K562 (cell line): Measurements from ENCODE around the gene C11orf98. TPM values are rescaled to one million over a fixed set of nuclear protein-coding genes. Genes with fewer than 3 reads are reported as not detected.

ENCODE experiments used
- ATAC-seq: fragments of 200-7000 bp; cut with Tn5 transposase; 3 replicates; pipeline ENCODE4 v1.9.1; 2020; ENCODE audit warnings: moderate library complexity
- BruUV-seq: library from RNA; stranded (reverse); fragments of 400-500 nt; replicated peaks from 2 replicates; lab custom pipeline; 2021; lab: Mats Ljungman, UMichigan
- CTCF ChIA-PET: fragments of 300-600 bp; formaldehyde crosslinking; extraction: SDS; loops from one replicate; lab custom pipeline; 2021; ENCODE audit warnings: low intra/inter-chr PET ratio; lab: Yijun Ruan, JAX
- POLR2A ChIA-PET: fragments of 300-600, 350-650 bp; sonication (Branson Sonifier 250); formaldehyde crosslinking; extraction: SDS; loops from one replicate; lab custom pipeline; 2021; ENCODE audit warnings: antibody characterized with exemption, inconsistent platforms; lab: Yijun Ruan, JAX
- DNase-seq, 4 experiments: peaks; one replicate each; pipeline versions ENCODE4 v3.0.0 to v3.0.0-alpha.2; 2011 to 2018; ENCODE audit warnings: low spot score in 3 of 4, mixed read lengths in 3 of 4; ENCODE audit errors: extremely low read depth in 1 of 4
- FAIRE-seq: peaks from 2 replicates; lab custom pipeline; 2011; peaks lifted over from hg19 to GRCh38; lab: Jason Lieb, UNC
- H2AFZ ChIP-seq: 2 replicates; pipeline ENCODE4 v1.6.0; 2011; ENCODE audit warnings: low read depth, low read length, control low read depth, inconsistent platforms
- H3K27ac ChIP-seq: fragments of 200-600 bp; 3 replicates; pipeline ENCODE4 v1.8.0; 2011; ENCODE audit warnings: low read depth, mild to moderate bottlenecking, control low read depth, inconsistent platforms, low read length, moderate library complexity, mixed read lengths; ENCODE audit errors: extremely low read depth
- H3K27me3 ChIP-seq, 2 experiments: fragments of 300-600 bp in 1 of 2; 2 replicates in 1 of 2; 3 replicates in 1 of 2; pipeline versions ENCODE4 v1.6.0 to v1.8.0; 2011; ENCODE audit warnings: inconsistent platforms in 2 of 2, low read length in 2 of 2, mild to moderate bottlenecking in 1 of 2, mixed read lengths in 1 of 2, moderate library complexity in 1 of 2; ENCODE audit not compliant: control insufficient read depth in 2 of 2, insufficient read depth in 2 of 2
- H3K36me3 ChIP-seq: fragments of 300-600 bp; 3 replicates; pipeline ENCODE4 v1.8.0; 2011; ENCODE audit warnings: mild to moderate bottlenecking, low read length, inconsistent platforms; ENCODE audit not compliant: control insufficient read depth, insufficient read depth
- H3K4me1 ChIP-seq, 2 experiments: fragments of 200-600 bp in 1 of 2; replicated peaks in 1 of 2; 2 replicates in 1 of 2; 3 replicates in 1 of 2; pipeline versions ENCODE4 v1.5.1 to v1.8.0; 2011; ENCODE audit warnings: inconsistent platforms in 2 of 2, low read length in 2 of 2, mild to moderate bottlenecking in 1 of 2, mixed read lengths in 1 of 2, moderate library complexity in 1 of 2; ENCODE audit not compliant: control insufficient read depth in 2 of 2, insufficient read depth in 2 of 2
- H3K4me2 ChIP-seq: 2 replicates; pipeline ENCODE4 v1.6.1; 2011; ENCODE audit warnings: low read length, control low read depth, inconsistent platforms, mixed read lengths; ENCODE audit not compliant: insufficient read depth
- H3K4me3 ChIP-seq: fragments of 200-600 bp; sonication (generic), shearing (Covaris generic); 2 replicates; pipeline ENCODE4 v1.5.1; 2016; ENCODE audit warnings: control low read depth, inconsistent platforms
- H3K79me2 ChIP-seq: fragments of 200-600 bp; 3 replicates; pipeline ENCODE4 v1.8.0; 2011; ENCODE audit warnings: low read length, inconsistent platforms; ENCODE audit not compliant: control insufficient read depth, insufficient read depth
- H3K9ac ChIP-seq, 2 experiments: 2 replicates each; pipeline versions ENCODE4 v1.6.0 to v1.6.1; 2011; ENCODE audit warnings: low read depth in 2 of 2, low read length in 2 of 2, control low read depth in 1 of 2, inconsistent platforms in 1 of 2, mild to moderate bottlenecking in 1 of 2, mixed read lengths in 1 of 2; ENCODE audit not compliant: insufficient read depth in 1 of 2
- H3K9me1 ChIP-seq: one replicate; pipeline ENCODE4 v1.6.0; 2011; ENCODE audit warnings: inconsistent platforms, mild to moderate bottlenecking, low read length, moderate library complexity; ENCODE audit not compliant: control insufficient read depth, insufficient read depth
- H3K9me3 ChIP-seq: replicated peaks from 2 replicates; pipeline ENCODE4 v1.5.1; 2011; ENCODE audit warnings: low read depth, low read length, inconsistent platforms; ENCODE audit not compliant: control insufficient read depth, insufficient read depth
- H4K20me1 ChIP-seq: replicated peaks from 2 replicates; pipeline ENCODE4 v1.6.1; 2011; ENCODE audit warnings: low read length, inconsistent platforms, mixed read lengths; ENCODE audit not compliant: control insufficient read depth, insufficient read depth
- ARNT ChIP-seq, 2 experiments: fragments of 450-650 bp; IDR thresholded peaks; 2 replicates each; pipeline ENCODE4 v1.6.1; 2016; ENCODE audit warnings: mild to moderate bottlenecking in 1 of 2
- CREB3 ChIP-seq: fragments of 450-650 bp; conservative IDR thresholded peaks from 2 replicates; pipeline ENCODE4 v1.6.1; 2016; ENCODE audit warnings: missing genetic modification characterization, low read depth, mild to moderate bottlenecking, missing compliant biosample characterization, moderate library complexity
- EP400 ChIP-seq: fragments of 450-650 bp; IDR thresholded peaks from 2 replicates; pipeline ENCODE4 v1.6.1; 2017; ENCODE audit warnings: antibody characterized with exemption, mild to moderate bottlenecking, moderate library complexity
- TFE3 ChIP-seq: fragments of 450-650 bp; formaldehyde crosslinking; IDR thresholded peaks from 2 replicates; pipeline ENCODE4 v1.4.0; 2020; ENCODE audit warnings: mild to moderate bottlenecking, mixed read lengths
- ZBTB40 ChIP-seq, 2 experiments: fragments of 450-650 bp in 1 of 2; sonication (generic) in 1 of 2; formaldehyde crosslinking in 1 of 2; IDR thresholded peaks; 2 replicates each; pipeline versions ENCODE4 v1.7.1 to v1.9.0; 2016 to 2022; ENCODE audit warnings: inconsistent platforms in 1 of 2, mild to moderate bottlenecking in 1 of 2, missing genetic modification reagents in 1 of 2
- ZKSCAN1 ChIP-seq: fragments of 150-350 bp; IDR thresholded peaks from 2 replicates; pipeline ENCODE4 v1.6.1; 2016; ENCODE audit warnings: low read depth, low read length
- ZNF174 ChIP-seq: fragments of 250-450 bp; sonication (Bioruptor Pico); IDR thresholded peaks from 2 replicates; pipeline ENCODE4 v1.4.0; 2020; ENCODE audit warnings: mild to moderate bottlenecking
- WGBS: fragments of 100-300 bp; shearing (Covaris generic); methylation state at CpG from one replicate; pipeline ENCODE4 v1.1.6; 2016; ENCODE audit warnings: low coverage, mixed read lengths; ENCODE audit not compliant: insufficient coverage; ENCODE audit errors: missing lambda C conversion rate; 5-methylcytosine and 5-hydroxymethylcytosine counted together
- in situ Hi-C: fragments of 300-500 bp; cut with MboI; formaldehyde crosslinking; loops from 4 replicates; pipeline ENCODE4 v1.15.0; 2018; ENCODE audit warnings: inconsistent platforms, mixed read lengths
- intact Hi-C: fragments of 100-400 bp; cut with micrococcal nuclease; formaldehyde crosslinking; loops from 2 replicates; pipeline ENCODE4 v1.14.2; 2022
- polyA plus RNA-seq, 8 experiments: library from polyadenylated mRNA; depleted of rRNA in 4 of 8; stranded (reverse) in 5 of 8; unstranded in 3 of 8; fragments of >200 nt; fragmentation: Nextera tagmentation in 2 of 8; fragmentation: Illumina TruSeq in 1 of 8; extraction: Ambion mirVana in 2 of 8; extraction: Trizol in 1 of 8; gene quantifications; 2 replicates each; pipeline versions ENCODE4 v1.2.1 to v1.2.3, GENCODE V29; 2011 to 2014; ENCODE audit warnings: inconsistent platforms in 1 of 8, missing spikeins in 1 of 8
- total RNA-seq, 7 experiments: library from RNA; depleted of rRNA in 6 of 7; stranded (reverse); fragments of >200 nt in 6 of 7; fragmentation: Illumina TruSeq in 2 of 7; extraction: Trizol in 2 of 7; gene quantifications; 2 replicates each; pipeline versions ENCODE4 v1.2.1 to v1.2.3, GENCODE V29; 2011 to 2021; ENCODE audit warnings: low replicate concordance in 1 of 7

The C11orf98 gene
- total and polyA plus RNA-seq, 9 of the 15 experiments (the other 6 are each of a cell fraction or from before 2014, with no cell fraction given), result 103 to 352 (median 218) TPM

GRCh38 chr11:62621567-62622470 lies 43.2 kb downstream of the C11orf98 start, which contains the start of gene B3GAT3:
B3GAT3 (minus strand) TSS chr11:62621986; CDS start chr11:62621947, 39 bp downstream.
- Histone ChIP-seq H3K36me3 (peaks cover 34% of the 10 kb centered on the region), H2AFZ (peak within 1 kb of the TSS; percentile 79)
- peak in 1 of 2 experiments; percentile 74; a peak in 1 of 4 replicates for TF ChIP-seq ARNT (IDR thresholded peaks at IDR 0.05)
- TF ChIP-seq EP400, result peak; percentile 94
- TF ChIP-seq CREB3 (tag), result peak; percentile 81
- TF ChIP-seq ZBTB40 (IDR thresholded peaks at IDR 0.05), result peak; percentile 98
- TF ChIP-seq ZBTB40 (CRISPR knock-in tag; IDR thresholded peaks at IDR 0.05), result no peak
- no peak for TF ChIP-seq ZNF174 (CRISPR knock-in tag)
- TF ChIP-seq TFE3, result no peak
- peak; percentile 70 for TF ChIP-seq ZKSCAN1

More at GRCh38 chr11:62621567-62622470, 43.2 kb downstream of the C11orf98 start, which contains the start of gene B3GAT3:
- ChIA-PET POLR2A (interaction anchor here (1.1 to 2.6 kb wide), 13 partner anchors 8 to 233 kb away, joined by 3 to 24 read pairs (median 5); partner anchors contain the start of genes C11orf98, CSKMT, GANAB and LBHD1), CTCF (interaction anchor here (1.6 kb wide), 1 partner anchor 10 kb away, joined by 14 read pairs; the partner anchor contains the start of gene EML3)
- WGBS, result 1% methylated on average over 56 of the region's 77 CpGs
- no peaks in the 10 kb centered on the region for H3K27me3 ChIP-seq
- H3K4me1 ChIP-seq, result peaks cover 12 to 13% of the 10 kb centered on the region in 2 experiments; a peak in 4 of 5 replicates
- H3K79me2 ChIP-seq, result peaks cover 20% of the 10 kb centered on the region
- peak; percentile 98 for ATAC-seq
- FAIRE-seq, result peak; percentile 94
- H3K27ac ChIP-seq, result peak within 1 kb of the TSS; percentile 84
- H3K9ac ChIP-seq, result peak within 1 kb of the TSS; percentile 85 to 93
- peak within 1 kb of the TSS; percentile 73 for H3K4me3 ChIP-seq
- BruUV-seq, result no TSS peak
- intact Hi-C loops (loop anchor here (1.0 kb wide), 1 partner anchor 105 kb away; the partner anchor contains the start of gene HNRNPUL2), in situ Hi-C loops (loop anchor here (10.0 kb wide), 1 partner anchor 1197 kb away; the partner anchor contains the start of gene CPSF7)
- H3K4me2 ChIP-seq, result peak within 1 kb of the TSS; percentile 93
- no peaks in the 10 kb centered on the region for H3K9me3 ChIP-seq
- H4K20me1 ChIP-seq, result no peaks in the 10 kb centered on the region
- H3K9me1 ChIP-seq, result no peaks in the 10 kb centered on the region
- peak; percentile 97 to 99 (median 98) for DNase-seq
